Left renal pelvis (tissue), 4 donors: ENCODE measurements around the gene FAM193B. TPM values are rescaled to one million over a fixed set of nuclear protein-coding genes. Genes with fewer than 3 reads are reported as not detected.
"Not testable (repeated sequence)": the region's sequence is repeated elsewhere in the genome, so short reads cannot be mapped to it uniquely, and the experiment has no call there.

Experiments
- DNase-seq, 4 donors: peaks; one replicate each; pipeline ENCODE4 v3.0.0-alpha.2; 2013; ENCODE audit warnings: low read depth in 4 of 4, low spot score in 3 of 4
- polyA plus RNA-seq, 4 donors: library from polyadenylated mRNA; unstranded; fragments of 120-200 nt; gene quantifications; one replicate each; pipeline ENCODE4 v1.2.1, GENCODE V29; 2013; ENCODE audit not compliant: insufficient read length in 4 of 4

FAM193B gene
- polyA plus RNA-seq, 4 donors: 59.7 to 127 (median 73.9) TPM

- no peak for DNase-seq
These were observed 13.9 kb downstream of the FAM193B start for GRCh38 chr5:177540438-177540837.

- no peak for DNase-seq
These were observed 15.0 kb downstream of the FAM193B start for GRCh38 chr5:177539411-177539810.

GRCh38 chr5:177538876-177539275 lies 15.5 kb downstream of the FAM193B start:
- DNase-seq: no peak

GRCh38 chr5:177537389-177538361 lies 16.7 kb downstream of the FAM193B start:
- no peak for DNase-seq

GRCh38 chr5:177536386-177536785 lies 18.0 kb downstream of the FAM193B start:
- no peak for DNase-seq

GRCh38 chr5:177535125-177535524 lies 19.2 kb downstream of the FAM193B start:
- DNase-seq: no peak

GRCh38 chr5:177534433-177534832 lies 19.9 kb downstream of the FAM193B start:
- DNase-seq: not testable (repeated sequence)

- DNase-seq: no peak
These were observed 23.0 kb downstream of the FAM193B start for GRCh38 chr5:177531209-177531940.

GRCh38 chr5:177530638-177531037 lies 23.7 kb downstream of the FAM193B start:
- no peak for DNase-seq

- no peak for DNase-seq
These were observed 24.8 kb downstream of the FAM193B start for GRCh38 chr5:177529247-177530203.

- DNase-seq: no peak
These were observed 25.7 kb downstream of the FAM193B start for GRCh38 chr5:177528631-177529030.

- DNase-seq: no peak
These were observed 26.8 kb downstream of the FAM193B start for GRCh38 chr5:177527595-177527994.

- DNase-seq: no peak
These were observed 27.6 kb downstream of the FAM193B start for GRCh38 chr5:177526791-177527190.

- no peak for DNase-seq
These were observed 28.2 kb downstream of the FAM193B start for GRCh38 chr5:177526191-177526590.

- DNase-seq: no peak
These were observed 29.3 kb downstream of the FAM193B start for GRCh38 chr5:177524941-177525655.

- DNase-seq: no peak
These were observed 29.8 kb downstream of the FAM193B start for GRCh38 chr5:177524539-177524900.

- no peak for DNase-seq
These were observed 30.4 kb downstream of the FAM193B start for GRCh38 chr5:177523711-177524538.

GRCh38 chr5:177520916-177521513 lies 33.3 kb downstream of the FAM193B start:
- DNase-seq: no peak

- no peak for DNase-seq
These were observed 34.1 kb downstream of the FAM193B start for GRCh38 chr5:177520271-177520670.
